G401.6 (cell line): ENCODE data around the gene SPRED2.

Source experiments
- FAIRE-seq: peaks from 2 replicates; lab custom pipeline; 2012; peaks lifted over from hg19 to GRCh38; lab: Jason Lieb, UNC

Gene SPRED2

GRCh38 chr2:65386344-65386743 is 46.1 kb downstream of the SPRED2 start:
- FAIRE-seq: no peak

GRCh38 chr2:65383541-65384488 is 48.6 kb downstream of the SPRED2 start:
- FAIRE-seq: no peak

GRCh38 chr2:65382776-65383357 is 49.5 kb downstream of the SPRED2 start:
- no peak for FAIRE-seq

GRCh38 chr2:65382323-65382722 is 50.1 kb downstream of the SPRED2 start:
- FAIRE-seq: no peak

- no peak for FAIRE-seq
Observed at GRCh38 chr2:65381607-65382051, 50.8 kb downstream of the SPRED2 start.

- no peak for FAIRE-seq
Observed at GRCh38 chr2:65380255-65380654, 52.1 kb downstream of the SPRED2 start.

GRCh38 chr2:65379721-65380171 is 52.7 kb downstream of the SPRED2 start:
- FAIRE-seq: no peak

GRCh38 chr2:65379223-65379622 is 53.2 kb downstream of the SPRED2 start:
- no peak for FAIRE-seq

GRCh38 chr2:65378290-65378689 is 54.1 kb downstream of the SPRED2 start:
- no peak for FAIRE-seq

GRCh38 chr2:65377556-65378192 is 54.7 kb downstream of the SPRED2 start:
- FAIRE-seq: no peak

- no peak for FAIRE-seq
Observed at GRCh38 chr2:65375723-65376122, 56.7 kb downstream of the SPRED2 start.

GRCh38 chr2:65374999-65375398 is 57.4 kb downstream of the SPRED2 start:
- no peak for FAIRE-seq

- no peak for FAIRE-seq
Observed at GRCh38 chr2:65374575-65374974, 57.8 kb downstream of the SPRED2 start.

GRCh38 chr2:65373365-65373918 is 59.0 kb downstream of the SPRED2 start:
- no peak for FAIRE-seq

- FAIRE-seq: no peak
Observed at GRCh38 chr2:65372619-65373018, 59.8 kb downstream of the SPRED2 start.

- no peak for FAIRE-seq
Observed at GRCh38 chr2:65371074-65371434, 61.3 kb downstream of the SPRED2 start.

- no peak for FAIRE-seq
Observed at GRCh38 chr2:65370387-65371073, 61.9 kb downstream of the SPRED2 start.

GRCh38 chr2:65369980-65370379 is 62.4 kb downstream of the SPRED2 start:
- no peak for FAIRE-seq

- no peak for FAIRE-seq
Observed at GRCh38 chr2:65369574-65369973, 62.8 kb downstream of the SPRED2 start.

GRCh38 chr2:65368468-65368867 is 63.9 kb downstream of the SPRED2 start:
- FAIRE-seq: no peak

- FAIRE-seq: no peak
Observed at GRCh38 chr2:65367524-65367923, 64.9 kb downstream of the SPRED2 start.

GRCh38 chr2:65366595-65367125 is 65.7 kb downstream of the SPRED2 start:
- FAIRE-seq: no peak
